NCI-H1417 treated with DMSO at 0.1 percent for 48 hours (cell line): ENCODE results near the gene TIMM17B.
A peak's percentile ranks its signal among the peaks of the same experiment; 100 is the strongest.

Experiments used
- DNase-seq: peaks from one replicate; lab custom pipeline; 2025; lab: John Stamatoyannopoulos, UW

Gene TIMM17B

DNA sequence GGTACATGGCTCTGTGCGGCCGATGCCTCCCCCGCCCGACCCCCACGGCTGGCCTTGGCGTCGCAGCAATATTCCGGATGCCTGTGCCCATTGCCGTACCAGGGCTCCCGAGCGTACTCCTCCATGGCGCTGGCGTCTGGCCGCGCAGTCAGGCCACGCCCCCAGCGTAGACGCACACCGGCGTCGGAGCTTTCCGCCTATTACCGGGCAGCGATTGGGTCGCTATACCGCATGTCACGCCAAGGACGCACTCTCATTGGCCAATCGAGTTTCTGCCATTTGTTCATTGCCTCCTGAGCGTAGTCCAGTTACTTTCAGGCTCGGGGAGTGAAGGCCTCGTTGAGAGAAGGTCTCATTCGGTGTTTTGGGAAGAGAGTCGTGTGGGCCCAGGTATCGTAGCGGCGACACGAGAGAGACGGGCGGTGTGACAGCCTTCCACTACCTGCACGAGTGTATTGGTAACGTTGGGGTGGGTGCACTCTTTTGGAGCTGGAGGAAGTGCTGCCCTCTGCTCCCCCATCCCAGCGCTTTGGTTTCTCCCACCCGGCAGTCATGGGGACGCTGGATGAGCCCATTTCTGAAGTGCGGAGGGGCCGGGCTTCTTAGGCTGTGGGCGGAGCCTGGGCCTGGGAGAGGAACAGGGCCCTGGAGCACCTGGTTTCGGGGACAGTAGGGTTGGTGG is at the start of gene TIMM17B, which contains the start of gene PQBP1:
TIMM17B (minus strand) TSS at position 144 of the 682 bp plus-strand sequence; CDS start at position 125, 19 bp downstream.
PQBP1 (plus strand) TSS at position 306 of the 682 bp plus-strand sequence. CDS start 580 bp downstream, outside the sequence.
- DNase-seq = peak; percentile 78

DNA sequence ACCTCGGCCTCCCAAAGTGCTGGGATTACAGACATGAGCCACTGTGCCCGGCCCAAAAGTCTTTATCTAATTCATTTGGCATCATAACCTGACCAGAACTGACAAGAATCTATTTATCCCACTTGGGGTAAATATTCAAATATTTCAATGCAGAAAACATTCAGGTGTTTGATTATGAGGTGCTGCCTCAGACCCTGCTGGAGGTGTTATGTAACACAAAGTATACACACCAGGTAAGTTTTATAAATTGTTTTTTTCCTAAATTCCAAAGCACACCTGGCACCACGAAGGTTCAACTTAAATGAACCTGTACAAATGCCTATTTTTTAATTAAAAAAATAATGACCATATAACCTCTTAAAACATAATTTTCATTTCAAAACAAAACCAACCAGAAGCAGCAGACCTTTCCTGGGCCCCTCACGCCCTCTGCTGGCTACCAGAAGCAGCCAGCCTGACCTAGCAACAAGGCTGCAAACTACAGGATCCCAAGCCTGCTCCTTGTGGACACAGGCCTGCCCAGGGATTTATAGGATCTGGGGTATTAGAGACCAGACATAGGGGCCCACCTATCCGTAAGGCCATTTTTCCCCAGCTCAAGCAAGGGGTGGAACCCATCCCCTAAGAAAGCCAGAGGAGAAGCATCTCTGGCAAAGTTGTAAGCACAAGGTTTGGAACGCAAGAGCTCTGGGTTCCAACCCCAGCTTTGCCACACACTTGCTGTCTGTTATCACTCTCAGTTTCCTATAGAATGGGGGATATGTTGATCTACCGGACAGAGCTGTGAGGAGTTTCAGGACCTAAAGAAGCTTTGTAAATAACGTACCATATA is 48.2 kb upstream of the TIMM17B start:
- DNase-seq = no peak

DNA sequence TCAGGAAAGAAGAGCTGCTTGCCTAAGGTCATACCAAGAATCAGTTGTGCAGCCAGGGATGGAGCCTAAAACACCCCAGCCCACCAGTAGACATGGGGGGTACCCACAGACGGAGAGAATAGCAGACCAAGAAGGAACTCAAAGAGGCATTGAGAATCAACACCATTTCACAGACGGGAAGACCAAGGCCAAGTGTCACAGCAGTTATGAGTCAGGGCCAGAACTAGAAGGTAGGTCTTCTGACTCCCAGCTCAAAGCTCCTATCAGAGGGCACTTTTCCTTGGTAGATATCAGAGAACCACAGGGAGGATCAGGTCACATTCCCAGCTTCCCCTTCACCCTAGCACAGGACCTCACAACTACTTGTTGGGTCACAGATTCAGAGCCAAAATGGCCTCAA is 45.3 kb upstream of the TIMM17B start:
- no peak for DNase-seq

DNA sequence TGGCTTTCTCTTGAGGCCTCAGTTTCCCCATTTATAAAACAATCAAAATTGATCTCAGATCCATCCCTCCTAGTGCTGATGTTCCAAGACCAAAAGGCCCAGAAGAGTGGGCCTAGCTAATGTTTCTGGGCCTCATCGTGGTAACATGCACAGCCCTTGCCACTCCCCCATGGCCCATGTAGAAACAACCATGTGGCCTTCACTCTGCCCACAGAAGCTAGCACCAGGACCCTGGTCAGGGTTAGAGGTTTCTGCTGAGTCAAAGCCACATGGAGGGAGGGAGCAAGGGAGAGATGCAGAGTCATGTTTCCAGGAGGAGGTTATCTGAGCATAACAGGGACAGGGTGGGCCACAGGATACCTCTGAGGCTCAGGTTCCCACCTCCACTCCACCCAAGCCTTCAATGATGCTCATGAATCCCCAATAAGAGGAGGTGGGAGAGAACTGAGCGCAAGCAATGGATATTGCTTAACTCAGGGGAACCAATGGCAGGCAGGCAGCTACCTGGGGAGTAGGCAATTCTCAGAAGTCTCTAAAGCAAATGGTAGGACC is 42.9 kb upstream of the TIMM17B start:
- DNase-seq = no peak

DNA sequence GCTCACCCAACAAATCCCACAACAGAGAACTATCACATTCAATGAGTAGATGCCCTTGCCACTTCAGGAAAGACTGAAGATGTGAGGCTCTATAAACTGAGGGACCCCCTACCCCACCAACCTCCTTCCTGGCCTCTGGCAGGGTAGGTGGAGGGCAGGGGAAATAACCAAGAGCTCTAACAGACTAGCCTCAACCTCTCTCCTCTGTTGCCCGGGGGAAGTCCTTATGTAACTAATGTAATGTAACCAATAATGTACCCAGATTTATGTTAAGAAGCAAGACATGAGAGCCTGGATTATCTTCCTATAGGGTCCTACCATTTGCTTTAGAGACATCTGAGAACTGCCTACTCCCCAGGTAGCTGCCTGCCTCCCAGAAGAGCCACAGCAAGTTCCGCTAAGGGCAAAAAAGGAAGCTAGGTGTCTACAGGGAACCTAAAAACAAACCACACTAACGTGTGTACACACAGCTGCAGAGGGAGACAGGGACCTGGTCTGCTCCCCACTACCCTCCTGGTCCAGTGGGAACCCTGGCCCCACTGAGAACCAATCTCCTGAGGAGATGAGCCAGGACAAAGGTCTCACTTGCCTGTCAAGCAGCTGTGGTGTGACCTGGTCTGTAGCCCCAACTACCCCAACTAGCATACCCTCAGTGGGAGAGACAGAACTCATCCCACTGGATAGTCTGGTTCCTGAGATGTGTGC is 42.1 kb upstream of the TIMM17B start:
- no peak for DNase-seq

DNA sequence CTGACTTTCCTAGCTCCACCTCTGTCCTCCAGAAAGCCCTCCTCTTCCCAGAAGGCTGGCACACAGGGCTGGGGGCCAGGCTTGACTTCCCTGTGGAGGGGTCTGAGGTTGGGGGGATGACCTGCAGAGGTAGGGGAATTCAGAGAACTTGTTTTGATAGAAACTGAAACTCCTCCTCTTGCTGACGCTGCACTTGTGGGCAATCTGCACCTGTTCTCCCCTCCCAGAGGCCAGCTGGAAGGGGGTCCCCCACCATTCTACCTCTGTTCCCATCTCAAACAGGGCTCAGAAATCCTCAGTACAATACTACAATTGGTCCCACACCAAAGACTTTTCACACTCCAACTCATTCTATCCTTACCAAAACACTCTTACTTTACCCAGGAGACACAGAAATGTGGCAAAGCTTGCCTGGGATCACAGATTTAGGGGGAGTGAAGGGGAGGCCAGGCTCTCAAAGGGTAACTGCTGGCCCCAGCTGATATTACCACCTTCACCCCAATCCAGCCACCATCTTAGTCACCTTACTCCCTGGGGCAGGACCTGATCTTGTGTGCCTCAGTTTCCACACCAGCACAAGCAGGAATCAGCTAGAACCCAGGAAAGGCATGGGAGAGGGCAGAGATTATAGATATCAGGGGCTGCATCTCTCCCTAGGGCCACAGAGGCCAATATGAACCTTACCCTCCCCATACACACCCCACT is 41.3 kb upstream of the TIMM17B start:
- no peak for DNase-seq

DNA sequence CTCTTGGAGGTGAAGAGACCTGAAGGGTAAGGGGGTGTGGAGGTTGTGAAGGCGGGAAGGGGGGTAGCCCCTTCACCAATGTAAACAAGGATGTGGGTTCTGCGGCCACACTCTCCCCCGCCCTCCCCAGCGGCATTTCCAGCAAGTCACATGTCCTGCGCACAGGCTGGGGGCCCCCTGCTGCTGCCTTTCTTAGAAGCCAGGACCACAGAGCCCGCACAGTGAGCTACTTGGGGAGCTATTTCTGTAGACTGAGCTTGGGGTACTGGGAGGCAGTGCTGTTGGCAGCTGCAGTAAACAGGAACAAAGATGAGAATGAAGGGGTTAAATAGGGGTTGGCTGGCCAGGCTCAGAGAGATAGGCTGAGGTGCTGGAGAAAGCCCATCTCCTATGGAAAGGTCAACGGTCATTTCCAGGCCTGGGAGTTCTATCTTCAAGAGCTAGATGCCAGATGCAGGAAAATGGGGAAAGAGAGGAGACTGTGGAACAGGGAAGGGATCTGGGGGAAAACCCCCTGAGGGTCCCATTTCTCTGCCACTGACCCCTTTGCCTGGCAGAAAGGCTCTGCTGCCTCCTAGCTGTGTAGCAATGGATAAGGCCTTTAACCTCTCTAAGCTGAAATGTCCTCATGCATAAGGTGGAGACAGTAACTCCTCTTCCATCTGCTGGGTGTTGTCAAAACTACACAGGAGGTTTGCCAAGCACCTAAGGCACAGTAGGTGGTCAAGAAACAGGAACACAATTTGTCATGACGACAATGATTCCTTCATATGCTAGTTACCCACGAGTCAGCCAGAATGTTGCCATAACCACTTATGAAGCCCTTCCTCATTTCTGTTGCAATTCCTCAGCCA is 39.7 kb upstream of the TIMM17B start:
- DNase-seq = no peak

DNA sequence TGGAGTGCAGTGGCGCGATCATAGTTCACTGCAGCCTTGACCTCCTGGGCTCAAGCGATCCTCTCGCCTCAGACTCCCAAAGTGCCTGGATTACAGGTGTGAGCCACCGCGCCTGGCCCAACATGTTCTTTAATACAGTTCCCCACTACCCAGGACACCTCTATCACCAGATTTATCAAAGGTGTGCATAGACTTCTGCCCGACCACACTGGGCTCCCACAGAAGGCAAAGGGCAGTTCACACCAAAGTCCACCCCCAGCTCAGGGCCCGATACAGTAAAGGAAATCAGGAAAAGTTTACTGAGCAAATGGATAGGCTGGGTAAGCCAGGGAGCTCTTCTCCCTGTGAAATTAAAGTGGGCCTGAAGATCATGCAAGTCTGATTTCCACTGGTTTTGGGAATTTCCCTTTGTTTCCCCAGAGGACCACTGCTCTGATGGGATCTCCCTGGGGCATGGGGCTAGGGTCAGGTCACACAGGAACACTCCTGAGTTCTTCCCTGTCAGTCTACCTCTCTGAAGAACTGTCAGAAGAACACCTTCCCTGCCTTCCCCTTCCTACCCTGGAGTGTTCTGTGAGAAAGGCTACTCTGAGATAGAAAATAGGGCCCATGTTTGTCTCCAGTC is 39.0 kb upstream of the TIMM17B start:
- no peak for DNase-seq

DNA sequence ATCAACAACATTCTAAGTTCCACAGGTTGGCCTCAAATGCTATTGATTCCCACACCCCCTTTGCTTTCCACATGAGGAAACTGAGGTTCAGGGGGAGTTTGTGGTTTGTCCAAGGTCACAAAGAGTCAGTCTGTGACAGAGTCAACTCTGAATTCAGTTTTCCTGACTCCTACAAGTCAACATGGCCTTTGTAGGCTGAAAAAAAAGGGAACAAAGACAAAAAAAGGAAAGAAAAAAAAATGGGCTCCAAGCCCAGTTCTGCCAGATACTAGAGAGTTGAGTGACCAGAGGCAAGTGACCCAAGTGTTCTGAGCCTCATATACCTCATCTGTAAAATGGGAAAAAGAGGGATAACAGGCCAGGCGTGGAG is 37.7 kb upstream of the TIMM17B start:
- DNase-seq = no peak

DNA sequence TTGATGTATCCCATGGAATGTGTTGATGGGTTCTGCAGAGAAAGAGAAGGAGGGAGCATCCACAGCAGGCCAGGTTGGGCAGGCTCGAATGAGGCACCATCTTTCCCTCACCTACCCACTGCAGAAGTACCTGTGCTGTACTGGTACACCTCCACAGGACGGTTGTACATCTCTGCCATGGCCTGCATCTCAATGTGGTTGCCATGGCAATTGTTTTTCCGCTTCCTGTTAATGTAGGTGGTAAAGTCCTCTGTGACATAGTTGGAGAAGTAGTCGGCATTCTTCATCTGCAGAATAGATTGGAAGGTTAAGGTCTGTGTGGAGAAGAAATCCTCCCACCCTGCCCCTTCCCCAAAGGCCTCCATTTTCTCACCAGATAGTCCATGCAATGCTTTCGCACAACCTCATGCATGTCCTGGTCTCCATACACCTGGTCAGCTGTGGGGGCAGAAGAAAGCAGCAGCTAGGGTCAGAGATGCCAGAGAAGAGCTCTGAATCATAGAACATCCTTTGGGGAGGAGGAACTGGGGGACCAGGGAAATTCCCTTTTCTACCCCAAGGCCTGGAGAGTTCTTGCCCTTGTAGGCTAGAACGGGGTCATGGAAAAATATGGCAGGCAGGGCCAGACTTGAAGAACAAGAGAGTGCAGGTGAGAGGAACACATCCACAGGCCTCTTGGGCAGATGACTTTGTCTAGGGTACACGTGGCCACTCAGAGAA is 37.2 kb upstream of the TIMM17B start:
- DNase-seq = no peak

DNA sequence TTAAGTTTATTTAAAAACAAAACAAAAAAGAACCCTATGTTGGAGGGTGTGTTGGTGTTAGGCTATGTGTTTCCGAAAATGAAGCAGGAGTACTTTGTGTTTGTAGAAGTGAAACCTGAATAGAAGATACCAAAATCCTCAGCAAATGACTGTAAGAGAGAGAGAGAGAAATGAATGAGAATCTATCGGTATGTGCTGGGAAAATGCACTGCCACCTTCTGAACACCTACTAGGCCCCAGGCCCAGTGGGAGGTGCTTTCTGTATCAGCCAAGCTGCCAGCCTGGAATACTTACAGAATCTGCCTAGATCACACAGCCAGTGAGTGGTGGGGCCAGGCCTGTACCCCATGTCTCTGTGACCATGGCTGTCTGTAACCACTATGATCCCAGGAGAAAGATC is 36.2 kb upstream of the TIMM17B start:
- DNase-seq = no peak

DNA sequence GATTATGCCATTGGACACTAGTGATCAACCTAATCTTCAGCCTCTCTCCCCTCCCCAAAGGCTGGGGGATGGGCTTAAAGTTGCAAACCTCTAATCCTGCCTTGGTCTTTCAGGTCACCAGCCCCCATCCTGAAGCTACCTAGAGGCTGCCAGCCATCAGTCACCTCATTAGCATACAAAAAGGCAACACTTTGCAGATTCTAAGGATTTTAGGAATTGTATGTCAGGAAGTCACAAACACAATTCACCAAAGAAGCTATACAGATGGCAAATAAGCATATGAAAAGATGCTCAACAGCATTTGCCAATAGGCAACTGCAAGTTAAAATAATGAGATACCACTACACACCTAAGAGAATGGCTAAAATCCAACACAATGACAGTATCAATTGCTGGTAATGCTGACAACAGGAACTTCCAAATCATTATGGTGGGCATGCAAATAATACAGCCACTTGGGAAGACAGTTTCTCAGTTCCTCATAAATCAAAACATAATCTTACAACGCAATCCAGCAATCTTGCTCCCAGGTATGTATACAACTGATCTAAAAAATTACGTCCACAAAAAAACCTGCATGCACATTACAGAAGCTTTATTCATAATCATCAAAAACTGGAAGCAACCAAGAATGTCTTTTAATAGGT is 30.3 kb upstream of the TIMM17B start:
- DNase-seq = no peak

DNA sequence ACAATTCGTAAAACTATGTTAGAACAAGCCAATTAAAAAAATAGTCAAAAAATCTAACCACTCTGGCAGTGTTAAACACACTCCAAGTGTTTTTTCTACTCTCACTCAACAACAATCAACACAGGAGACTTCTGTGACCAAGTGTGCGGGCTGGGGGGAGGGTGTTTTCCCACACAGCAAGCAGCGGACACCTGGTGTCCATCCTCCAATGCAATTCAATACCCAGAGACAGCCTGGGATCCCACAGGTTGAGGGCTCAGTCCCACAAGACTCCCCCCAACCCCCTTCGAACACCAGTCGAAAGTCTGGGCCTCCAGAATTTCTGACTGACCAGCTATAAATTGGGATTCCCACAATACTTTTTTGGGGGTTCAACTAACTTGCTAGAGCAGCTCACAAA is 29.6 kb upstream of the TIMM17B start:
- DNase-seq = no peak

DNA sequence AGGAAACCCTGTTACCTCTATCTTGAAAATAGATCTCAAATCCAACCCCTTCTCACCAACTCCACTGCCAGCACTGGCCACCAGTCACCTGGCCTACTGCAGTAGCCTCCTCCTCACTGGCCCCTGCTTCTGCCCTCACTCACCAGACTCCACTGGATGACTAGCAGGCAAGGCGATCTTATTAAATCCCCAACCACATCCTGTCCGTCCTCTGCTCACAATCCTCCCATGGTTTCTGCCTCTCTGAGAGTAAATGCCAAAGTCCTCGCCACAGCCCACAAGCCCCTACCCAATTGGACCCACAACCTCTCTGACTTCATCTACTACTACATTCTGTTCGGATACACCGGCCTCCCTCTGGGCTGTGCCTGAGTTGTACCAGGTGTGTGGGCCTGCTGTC is 26.7 kb upstream of the TIMM17B start:
- no peak for DNase-seq

DNA sequence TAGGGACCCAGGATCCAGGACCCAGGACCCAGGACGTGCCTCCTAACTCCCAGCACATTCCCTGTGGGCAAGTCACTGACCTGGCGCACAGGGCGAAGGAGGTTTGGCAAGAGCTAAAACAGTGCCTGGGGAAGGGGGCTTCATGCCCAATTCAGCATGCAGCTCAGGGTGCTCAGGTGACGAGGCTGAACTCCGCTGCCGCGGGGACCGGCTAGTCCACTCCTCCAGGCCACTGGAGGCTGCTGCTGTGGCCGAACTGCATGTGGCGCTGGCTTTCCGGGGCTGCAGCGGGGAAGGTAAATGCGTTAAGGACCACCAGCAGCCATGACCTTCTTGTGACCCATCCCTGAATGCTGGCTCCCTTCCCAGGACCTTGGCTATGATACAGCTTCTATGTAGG is 26.2 kb upstream of the TIMM17B start:
- no peak for DNase-seq

DNA sequence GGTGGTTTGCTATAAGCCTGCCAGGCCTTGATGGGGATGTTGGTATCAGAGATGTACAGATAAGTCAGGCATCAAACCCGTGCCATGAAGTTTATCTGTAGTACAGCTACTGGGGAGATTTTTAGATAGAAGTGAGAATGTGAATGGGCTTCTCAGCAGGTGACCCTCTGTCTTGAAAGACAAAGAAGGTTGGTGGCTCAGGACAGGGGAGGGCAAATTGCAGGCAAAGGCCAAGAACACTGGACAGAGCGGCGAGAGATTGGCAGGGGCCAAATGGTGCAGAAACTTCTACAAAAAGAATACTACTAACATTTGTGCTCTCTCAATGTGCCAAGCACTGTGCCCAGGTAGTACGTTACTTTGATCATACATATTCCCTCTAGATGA is 23.1 kb upstream of the TIMM17B start:
- no peak for DNase-seq

DNA sequence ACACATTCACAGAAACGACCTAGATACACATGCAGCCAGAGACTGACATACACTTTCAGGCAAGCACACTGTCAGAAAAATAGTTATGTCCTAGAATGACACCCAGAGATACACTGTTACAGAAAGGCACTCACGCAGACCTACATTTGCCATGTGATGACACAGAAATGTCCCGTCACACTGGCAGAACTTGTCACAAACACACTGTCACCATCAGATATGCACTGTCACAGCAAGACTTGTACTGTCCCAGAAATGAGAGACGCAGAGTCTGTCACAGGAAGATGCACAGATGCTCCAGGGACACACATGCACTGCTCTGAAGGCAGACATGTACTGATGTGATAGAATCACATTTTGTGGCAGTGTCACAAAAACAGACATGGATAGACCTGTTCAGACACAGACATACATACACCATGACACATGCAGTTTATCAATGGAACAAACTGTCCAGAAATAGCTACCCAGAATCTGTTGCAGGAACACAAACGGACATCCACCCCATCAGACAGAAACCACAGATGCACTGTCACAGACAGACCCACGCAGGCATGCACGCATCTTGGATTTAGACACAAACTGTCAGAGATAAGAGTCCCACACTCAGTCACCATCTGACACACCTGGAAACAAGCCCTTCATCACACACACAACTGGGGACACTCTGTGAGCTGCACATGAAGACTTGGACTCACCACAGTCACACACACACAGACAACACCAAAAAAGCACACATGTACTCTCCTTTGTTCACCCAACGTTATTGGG is 22.6 kb upstream of the TIMM17B start:
- DNase-seq = no peak

DNA sequence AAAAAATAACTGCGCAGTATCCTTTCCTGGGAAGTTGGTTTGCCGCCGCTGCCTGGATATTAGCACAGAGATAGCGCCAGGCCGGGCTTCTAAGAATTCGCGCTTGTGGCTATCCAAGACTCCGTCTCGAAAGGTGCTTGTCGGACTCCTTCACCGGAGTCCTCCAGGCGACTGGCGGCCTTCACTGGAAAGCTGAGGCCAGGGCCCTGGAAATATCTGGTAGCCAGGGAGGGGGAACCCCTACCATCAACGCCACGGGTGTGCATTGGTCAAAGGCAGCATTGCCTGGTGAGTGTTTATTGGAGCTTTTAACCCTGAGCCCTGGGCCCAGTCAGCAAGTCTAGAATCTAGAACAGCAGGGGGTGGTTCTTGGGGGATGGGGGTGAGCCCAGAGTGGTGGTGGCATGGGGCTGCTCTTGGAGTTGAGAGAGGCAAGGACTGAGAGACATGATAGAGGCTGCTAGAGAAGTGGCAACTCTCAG is 21.8 kb upstream of the TIMM17B start:
- DNase-seq = no peak
